GM19467 (cell line): ENCODE results near the gene CPE.

Source experiments
- ATAC-seq: cut with Tn5 transposase; IDR thresholded peaks from one replicate; pipeline ENCODE4 v1.9.1; 2021; ENCODE audit warnings: mild to moderate bottlenecking, moderate library complexity; ENCODE audit not compliant: unreplicated experiment

The CPE gene

GRCh38 chr4:165542476-165542875, 163.7 kb downstream of the CPE start:
- ATAC-seq = no peak
